Activated B cell treated with CpG ODN at 0.5 μM for 24 hours (primary cell): ENCODE data around the gene KAZN. TPM values are rescaled to one million over a fixed set of nuclear protein-coding genes. Genes with fewer than 3 reads are reported as not detected.

Experiments used
- ATAC-seq: fragments of 200-7000 bp; cut with Tn5 transposase; one replicate; pipeline ENCODE4 v1.10.0; 2021; ENCODE audit warnings: low read depth, mild to moderate bottlenecking, moderate library complexity
- CTCF ChIA-PET: fragments of 350-600 bp; sonication (Branson Sonifier 250); formaldehyde crosslinking; loops from one replicate; lab custom pipeline; 2021; ENCODE audit warnings: antibody characterized with exemption; lab: Charles Lee
- POLR2A ChIA-PET: fragments of 350-600 bp; sonication (Branson Sonifier 250); formaldehyde crosslinking; loops from one replicate; lab custom pipeline; 2021; ENCODE audit warnings: antibody characterized with exemption; lab: Charles Lee
- DNase-seq: peaks from one replicate; pipeline ENCODE4 v3.0.0; 2022
- H3K27ac Mint-ChIP-seq: one replicate; pipeline ENCODE4 v1.8.0; 2020; ENCODE audit warnings: mixed read lengths
- H3K27me3 Mint-ChIP-seq: one replicate; pipeline ENCODE4 v1.8.0; 2021; ENCODE audit warnings: mixed read lengths
- H3K36me3 Mint-ChIP-seq: one replicate; pipeline ENCODE4 v1.8.0; 2021; ENCODE audit warnings: low read depth, mixed read lengths
- H3K4me1 Mint-ChIP-seq: one replicate; pipeline ENCODE4 v1.8.0; 2021; ENCODE audit warnings: mixed read lengths
- H3K4me3 Mint-ChIP-seq: one replicate; pipeline ENCODE4 v1.8.0; 2020; ENCODE audit warnings: mild to moderate bottlenecking, mixed read lengths
- H3K9me3 Mint-ChIP-seq: one replicate; pipeline ENCODE4 v1.8.0; 2020; ENCODE audit warnings: mixed read lengths
- CTCF ChIP-seq: fragments of 200-600 bp; IDR thresholded peaks from one replicate; pipeline ENCODE4 v1.8.0; 2022; ENCODE audit warnings: antibody characterized with exemption, mild to moderate bottlenecking
- intact Hi-C: fragments of 100-400 bp; cut with micrococcal nuclease; formaldehyde crosslinking; loops from one replicate; pipeline ENCODE4 v1.15.1; 2024
- total RNA-seq: library from RNA; stranded (reverse); gene quantifications from 2 replicates; pipeline ENCODE4 v1.2.3, GENCODE V29; 2022

The KAZN gene
- total RNA-seq, 1 donor from 2014 or later: 0.73 TPM

GRCh38 chr1:14568716-14569355, 29.6 kb upstream of the KAZN start:
- POLR2A ChIA-PET: no interaction called here
- Mint-ChIP-seq H3K27me3 (peaks cover 8% of the 10 kb centered on the region), H3K36me3 (no peaks in the 10 kb centered on the region), H3K4me1 (no peaks in the 10 kb centered on the region), H3K4me3 (no peak overlapping the region), H3K27ac (no peak overlapping the region), H3K9me3 (peaks cover 9% of the 10 kb centered on the region)
- no peak for TF ChIP-seq CTCF
- DNase-seq (no peak), ATAC-seq (no peak)
- intact Hi-C loops: no loop called here
- CTCF ChIA-PET: no interaction called here

- intact Hi-C loops: no loop called here
- no peak overlapping the region for H3K27ac Mint-ChIP-seq
- peaks cover 12% of the 10 kb centered on the region for H3K9me3 Mint-ChIP-seq
- no peak for TF ChIP-seq CTCF
- ATAC-seq (no peak), DNase-seq (no peak)
- no peaks in the 10 kb centered on the region for H3K4me1 Mint-ChIP-seq
- H3K27me3 Mint-ChIP-seq: peaks cover 8% of the 10 kb centered on the region
- ChIA-PET POLR2A (no interaction called here), CTCF (no interaction called here)
- H3K4me3 Mint-ChIP-seq: no peak overlapping the region
- H3K36me3 Mint-ChIP-seq: no peaks in the 10 kb centered on the region
Measured at GRCh38 chr1:14570514-14570913, 28.0 kb upstream of the KAZN start.

- peaks cover 8% of the 10 kb centered on the region for H3K9me3 Mint-ChIP-seq
- intact Hi-C loops: no loop called here
- no peaks in the 10 kb centered on the region for H3K36me3 Mint-ChIP-seq
- TF ChIP-seq CTCF: no peak
- peaks cover 8% of the 10 kb centered on the region for H3K27me3 Mint-ChIP-seq
- H3K27ac Mint-ChIP-seq: no peak overlapping the region
- POLR2A ChIA-PET: no interaction called here
- H3K4me1 Mint-ChIP-seq: no peaks in the 10 kb centered on the region
- H3K4me3 Mint-ChIP-seq: no peak overlapping the region
- CTCF ChIA-PET: no interaction called here
- DNase-seq: no peak
- no peak for ATAC-seq
Measured at GRCh38 chr1:14571810-14572767, 26.4 kb upstream of the KAZN start.

- intact Hi-C loops: no loop called here
- DNase-seq: no peak
- no peak for TF ChIP-seq CTCF
- ChIA-PET CTCF (no interaction called here), POLR2A (no interaction called here)
- Mint-ChIP-seq H3K4me1 (no peaks in the 10 kb centered on the region), H3K4me3 (no peak overlapping the region), H3K27ac (no peak overlapping the region), H3K27me3 (peaks cover 8% of the 10 kb centered on the region), H3K9me3 (peaks cover 6% of the 10 kb centered on the region), H3K36me3 (no peaks in the 10 kb centered on the region)
- no peak for ATAC-seq
Measured at GRCh38 chr1:14572861-14573260, 25.6 kb upstream of the KAZN start.

- no peaks in the 10 kb centered on the region for H3K4me1 Mint-ChIP-seq
- DNase-seq (no peak), ATAC-seq (no peak)
- H3K27ac Mint-ChIP-seq: no peak overlapping the region
- POLR2A ChIA-PET: no interaction called here
- H3K27me3 Mint-ChIP-seq: peaks cover 5% of the 10 kb centered on the region
- intact Hi-C loops: no loop called here
- H3K36me3 Mint-ChIP-seq: no peaks in the 10 kb centered on the region
- CTCF ChIA-PET: no interaction called here
- no peak overlapping the region for H3K4me3 Mint-ChIP-seq
- no peak for TF ChIP-seq CTCF
- H3K9me3 Mint-ChIP-seq: peaks cover 7% of the 10 kb centered on the region
Measured at GRCh38 chr1:14576155-14576554, 22.3 kb upstream of the KAZN start.
